Measurements from ENCODE around the gene SEZ6L2.
"Not testable (repeated sequence)": the region's sequence is repeated elsewhere in the genome, so short reads cannot be mapped to it uniquely, and the experiment has no call there.

GRCh38 chr16:29889372-29889771 lies 10.0 kb downstream of the SEZ6L2 start:
- not testable (repeated sequence) for TF ChIP-seq CTCF (IDR thresholded peaks at IDR 0.05 in 4 of 5, conservative IDR thresholded peaks at IDR 0.05 in 1 of 5); POLR2A (IDR thresholded peaks at IDR 0.05)

All from gastrocnemius medialis (tissue), 4 donors.